Right lobe of liver (tissue), 4 donors: Measurements from ENCODE around the gene OPCML.

Experiments
- CTCF ChIP-seq, 4 donors: fragments of 200-600 bp in 3 of 4; fragments of 450-650 bp in 1 of 4; IDR thresholded peaks; one replicate each; pipeline versions ENCODE4 v1.5.1 to v1.8.0; 2016 to 2022; ENCODE audit warnings: antibody characterized with exemption in 4 of 4, mild to moderate bottlenecking in 2 of 4
- POLR2A ChIP-seq: fragments of 450-650 bp; IDR thresholded peaks from one replicate; pipeline ENCODE4 v1.6.1; 2017; ENCODE audit warnings: antibody characterized with exemption, mild to moderate bottlenecking
- donor health status: DM: no; HTN: no; CAD: no.
- donor health status: DM: no; HTN: no; CAD: no.
- donor health status: DM: no; HTN: yes; CAD: no.

DNA sequence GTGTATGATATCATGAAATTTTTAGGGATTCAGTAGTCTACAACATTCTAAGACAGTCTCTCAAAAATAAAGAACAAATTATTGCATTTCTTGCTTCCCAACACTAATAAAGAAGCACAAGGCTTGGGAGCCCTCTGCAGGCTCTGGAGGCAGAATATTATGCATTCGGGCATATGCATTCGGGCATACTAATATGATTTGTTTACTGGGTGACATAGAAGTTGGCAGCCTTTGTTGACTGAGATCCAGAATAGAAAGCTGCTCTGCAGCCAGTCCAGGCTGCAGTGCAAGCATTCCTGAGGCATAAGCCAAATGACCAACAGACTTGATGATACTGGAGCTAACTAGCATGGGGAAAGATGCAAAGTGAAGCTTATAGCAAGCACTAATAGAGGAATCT, 945.5 kb downstream of the OPCML start:
- no peak for TF ChIP-seq CTCF (IDR thresholded peaks at IDR 0.05)
- no peak for TF ChIP-seq POLR2A
